ENCODE results near the gene DPP7. TPM values are rescaled to one million over a fixed set of nuclear protein-coding genes. Genes with fewer than 3 reads are reported as not detected.

Gene DPP7
- total RNA-seq, 6 donors from 2014 or later = 108 to 394 (median 229) TPM

GRCh38 chr9:137158625-137159024 lies 44.1 kb upstream of the DPP7 start:
- Histone ChIP-seq H3K4me3 (no peak overlapping the region), H3K4me1 (peaks cover 21 to 41% (median 30%) of the 10 kb centered on the region in 4 donors), H3K36me3 (no peaks in the 10 kb centered on the region), H3K9me3 (no peaks in the 10 kb centered on the region), H3K27ac (no peak overlapping the region), H3K27me3 (peaks cover 0 to 73% (median 49%) of the 10 kb centered on the region in 4 donors)
- no peak for ATAC-seq (ENCODE audit: low FRiP score in 2 of 2)
- no peak for TF ChIP-seq CTCF (IDR thresholded peaks at IDR 0.05)
- no peak for TF ChIP-seq EP300 (IDR thresholded peaks at IDR 0.05)
- TF ChIP-seq POLR2A (IDR thresholded peaks at IDR 0.05) = no peak
- TF ChIP-seq POLR2AphosphoS5 (IDR thresholded peaks at IDR 0.05) = no peak
- no peak for DNase-seq
- 28 to 42% methylated on average over 2 to 4 of the region's 4 CpGs for WGBS, 2 donors

- Histone ChIP-seq H3K36me3 (no peaks in the 10 kb centered on the region), H3K4me3 (no peak overlapping the region), H3K4me1 (peaks cover 15 to 33% (median 22%) of the 10 kb centered on the region in 4 donors), H3K27ac (no peak overlapping the region), H3K9me3 (no peaks in the 10 kb centered on the region), H3K27me3 (peaks cover 0 to 65% (median 45%) of the 10 kb centered on the region in 4 donors)
- TF ChIP-seq EP300 (IDR thresholded peaks at IDR 0.05) (no peak), POLR2A (IDR thresholded peaks at IDR 0.05) (no peak), POLR2AphosphoS5 (IDR thresholded peaks at IDR 0.05) (no peak), CTCF (IDR thresholded peaks at IDR 0.05) (no peak)
- ATAC-seq (ENCODE audit: low FRiP score in 2 of 2) = no peak
- WGBS, 2 donors = 56 to 75% methylated on average over 7 to 19 of the region's 19 CpGs
- DNase-seq = peak in 1 of 2 donors; percentile 4
Observed at GRCh38 chr9:137157618-137158415, 43.3 kb upstream of the DPP7 start.

DNA sequence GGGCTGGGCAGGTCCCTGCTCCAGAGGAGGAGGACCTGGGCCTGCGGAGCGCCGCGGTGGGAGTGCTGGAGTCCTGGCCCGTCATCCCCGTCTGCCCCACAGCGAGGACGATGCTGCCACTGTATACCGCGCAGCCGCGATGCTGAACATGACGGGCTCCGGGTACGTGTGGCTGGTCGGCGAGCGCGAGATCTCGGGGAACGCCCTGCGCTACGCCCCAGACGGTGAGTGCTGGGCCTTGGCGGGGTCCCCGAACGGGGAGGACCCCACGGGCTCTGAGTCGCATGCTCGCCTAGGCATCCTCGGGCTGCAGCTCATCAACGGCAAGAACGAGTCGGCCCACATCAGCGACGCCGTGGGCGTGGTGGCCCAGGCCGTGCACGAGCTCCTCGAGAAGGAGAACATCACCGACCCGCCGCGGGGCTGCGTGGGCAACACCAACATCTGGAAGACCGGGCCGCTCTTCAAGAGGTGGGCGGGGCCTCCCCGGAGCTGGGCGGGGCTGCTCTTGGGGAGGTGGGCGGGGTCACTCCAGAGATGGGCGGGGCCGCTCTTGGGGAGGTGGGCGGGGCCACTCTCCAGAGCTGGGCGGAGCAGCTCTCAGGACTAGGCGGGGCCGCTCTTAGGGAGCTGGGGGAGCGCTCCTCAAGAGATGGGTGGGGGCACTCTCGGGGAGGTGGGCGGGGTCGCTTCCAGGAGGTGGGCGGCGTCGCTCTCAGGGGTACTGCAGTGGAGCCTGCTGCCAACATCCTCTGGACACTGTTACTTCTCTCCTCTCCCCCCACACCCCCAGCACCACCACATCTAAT lies 42.2 kb upstream of the DPP7 start:
- Histone ChIP-seq H3K27me3 (peaks cover 0 to 55% (median 36%) of the 10 kb centered on the region in 4 donors), H3K27ac (no peak overlapping the region), H3K4me3 (peak overlapping the region in 3 of 4 donors; percentile 9 to 30 (median 25)), H3K4me1 (peaks cover 8 to 23% (median 12%) of the 10 kb centered on the region in 4 donors), H3K9me3 (no peaks in the 10 kb centered on the region), H3K36me3 (no peaks in the 10 kb centered on the region)
- 4 to 8% methylated on average over 23 to 40 of the region's 65 CpGs for WGBS, 2 donors
- DNase-seq (peak; percentile 25 to 89), ATAC-seq (ENCODE audit: low FRiP score in 2 of 2) (peak; percentile 47 to 80)
- TF ChIP-seq EP300 (IDR thresholded peaks at IDR 0.05) = no peak
- no peak for TF ChIP-seq POLR2A (IDR thresholded peaks at IDR 0.05)
- TF ChIP-seq POLR2AphosphoS5 (IDR thresholded peaks at IDR 0.05) = no peak
- no peak for TF ChIP-seq CTCF (IDR thresholded peaks at IDR 0.05)

DNA sequence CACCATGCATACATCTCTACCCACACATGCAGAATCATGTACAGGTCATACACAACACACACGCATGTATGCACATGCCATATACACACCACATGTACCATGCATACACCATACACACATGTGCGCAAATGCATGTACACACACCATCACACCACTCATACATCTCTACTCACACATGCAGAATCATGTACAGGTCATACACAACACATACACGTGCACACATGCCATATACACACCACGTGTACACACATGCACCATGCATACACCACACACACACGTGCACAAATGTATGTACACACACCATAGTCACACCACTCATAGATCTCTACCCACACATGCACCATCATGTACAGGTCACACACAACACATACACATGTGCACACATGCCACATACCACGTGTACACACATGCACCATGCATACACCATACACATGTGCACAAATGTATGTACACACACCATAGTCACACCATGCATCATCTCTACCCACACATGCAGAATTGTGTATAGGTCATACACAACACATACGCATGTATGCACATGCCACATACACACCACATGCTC lies 38.4 kb upstream of the DPP7 start:
- H3K9me3 ChIP-seq = peaks cover 0 to 6% (median 0%) of the 10 kb centered on the region in 4 donors
- ATAC-seq (ENCODE audit: low FRiP score in 2 of 2) (no peak), DNase-seq (no peak)
- H3K4me1 ChIP-seq = peaks cover 8 to 14% (median 9%) of the 10 kb centered on the region in 4 donors
- no peak overlapping the region for H3K27ac ChIP-seq
- no peak overlapping the region for H3K4me3 ChIP-seq
- TF ChIP-seq POLR2A (IDR thresholded peaks at IDR 0.05) (no peak), POLR2AphosphoS5 (IDR thresholded peaks at IDR 0.05) (no peak), EP300 (IDR thresholded peaks at IDR 0.05) (no peak), CTCF (IDR thresholded peaks at IDR 0.05) (no peak)
- H3K27me3 ChIP-seq = peaks cover 0 to 18% (median 13%) of the 10 kb centered on the region in 4 donors
- 88 to 94% methylated on average over 7 of the region's 7 CpGs for WGBS, 2 donors
- H3K36me3 ChIP-seq = no peaks in the 10 kb centered on the region

Data from upper lobe of left lung (tissue), 6 donors.